ENCODE results near the gene GPI. TPM values are rescaled to one million over a fixed set of nuclear protein-coding genes. Genes with fewer than 3 reads are reported as not detected.

The GPI gene
- polyA plus RNA-seq (2013, experiment 1 of 4): 193 TPM
- polyA plus RNA-seq (2013, experiment 2 of 4): 168 TPM
- polyA plus RNA-seq (2013, experiment 3 of 4): 115 TPM
- polyA plus RNA-seq (2013, experiment 4 of 4): 118 TPM

DNA sequence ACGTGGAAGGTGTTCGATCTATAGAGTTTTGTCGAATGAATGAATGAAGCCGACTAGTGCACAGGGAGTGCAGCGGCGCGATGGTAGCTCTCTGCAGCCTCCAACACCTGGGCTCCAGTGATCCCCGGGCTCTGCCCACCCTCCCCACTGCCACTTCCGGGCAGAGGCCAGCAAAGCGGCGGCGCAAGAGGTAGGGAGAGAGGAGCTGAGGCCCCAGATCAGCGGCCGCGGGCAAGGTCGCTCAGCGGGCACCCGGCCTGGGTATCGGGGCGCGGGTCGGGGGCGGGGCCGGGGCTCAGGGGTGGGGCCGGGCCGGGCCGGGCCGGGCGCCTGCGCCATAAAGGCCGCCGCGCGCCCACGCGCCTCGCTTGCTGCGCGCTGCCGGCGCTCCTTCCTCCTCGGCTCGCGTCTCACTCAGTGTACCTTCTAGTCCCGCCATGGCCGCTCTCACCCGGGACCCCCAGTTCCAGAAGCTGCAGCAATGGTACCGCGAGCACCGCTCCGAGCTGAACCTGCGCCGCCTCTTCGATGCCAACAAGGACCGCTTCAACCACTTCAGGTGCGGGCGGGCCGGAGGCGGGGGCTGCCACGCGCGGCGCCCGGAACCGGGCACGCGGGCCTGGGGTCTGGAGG is at the start of gene GPI:
GPI (plus strand) TSS at position 367 of the 633 bp plus-strand sequence; CDS start at position 438, 71 bp downstream.
- peak within 1 kb of the TSS; percentile 89 for H3K4me3 ChIP-seq (ENCODE audit: insufficient read depth, low read depth, low read length)
- no peak within 1 kb of the TSS for H3K27ac ChIP-seq (ENCODE audit: insufficient read depth, low read depth, low read length, poor library complexity, severe bottlenecking)
- no peaks in the 10 kb centered on the region for H3K9me3 ChIP-seq (ENCODE audit: control insufficient read depth, low read length)
- H3K27me3 ChIP-seq (ENCODE audit: control insufficient read depth, insufficient read depth, low read length, poor library complexity, severe bottlenecking): peaks cover 4% of the 10 kb centered on the region
- 2 to 3% methylated on average over 67 of the region's 67 CpGs for WGBS, 2 experiments
- H3K4me1 ChIP-seq (ENCODE audit: control insufficient read depth, insufficient read depth, low read length): peaks cover 10% of the 10 kb centered on the region
- H3K36me3 ChIP-seq (ENCODE audit: control insufficient read depth, insufficient read depth, low read length): peaks cover 13% of the 10 kb centered on the region

DNA sequence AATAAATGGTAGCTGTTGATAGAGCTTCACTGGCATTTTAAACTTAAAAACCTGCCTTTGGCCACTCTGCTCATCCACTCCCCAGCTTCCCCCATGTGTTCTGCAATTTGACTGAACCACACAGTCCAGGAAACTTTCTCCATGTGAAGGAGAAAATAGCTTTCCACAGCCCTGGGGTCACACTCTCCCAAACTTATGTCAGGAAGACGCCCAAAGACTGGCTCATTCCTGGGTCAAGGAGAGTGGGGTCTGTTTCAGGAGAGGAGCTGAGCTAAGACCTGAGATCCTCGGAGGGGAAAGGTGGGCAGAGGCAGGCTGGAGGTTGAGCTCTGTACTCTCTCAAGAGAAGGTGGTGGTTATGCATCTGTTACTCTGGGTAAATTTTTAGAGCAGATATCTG is 48.7 kb upstream of the GPI start:
- Histone ChIP-seq H3K27me3 (ENCODE audit: control insufficient read depth, insufficient read depth, low read length, poor library complexity, severe bottlenecking) (no peaks in the 10 kb centered on the region), H3K9me3 (ENCODE audit: control insufficient read depth, low read length) (no peaks in the 10 kb centered on the region), H3K36me3 (ENCODE audit: control insufficient read depth, insufficient read depth, low read length) (no peaks in the 10 kb centered on the region), H3K4me1 (ENCODE audit: control insufficient read depth, insufficient read depth, low read length) (no peaks in the 10 kb centered on the region), H3K27ac (ENCODE audit: insufficient read depth, low read depth, low read length, poor library complexity, severe bottlenecking) (no peak overlapping the region), H3K4me3 (ENCODE audit: insufficient read depth, low read depth, low read length) (no peak overlapping the region)
- 89 to 90% methylated on average over 2 of the region's 2 CpGs for WGBS, 2 experiments

DNA sequence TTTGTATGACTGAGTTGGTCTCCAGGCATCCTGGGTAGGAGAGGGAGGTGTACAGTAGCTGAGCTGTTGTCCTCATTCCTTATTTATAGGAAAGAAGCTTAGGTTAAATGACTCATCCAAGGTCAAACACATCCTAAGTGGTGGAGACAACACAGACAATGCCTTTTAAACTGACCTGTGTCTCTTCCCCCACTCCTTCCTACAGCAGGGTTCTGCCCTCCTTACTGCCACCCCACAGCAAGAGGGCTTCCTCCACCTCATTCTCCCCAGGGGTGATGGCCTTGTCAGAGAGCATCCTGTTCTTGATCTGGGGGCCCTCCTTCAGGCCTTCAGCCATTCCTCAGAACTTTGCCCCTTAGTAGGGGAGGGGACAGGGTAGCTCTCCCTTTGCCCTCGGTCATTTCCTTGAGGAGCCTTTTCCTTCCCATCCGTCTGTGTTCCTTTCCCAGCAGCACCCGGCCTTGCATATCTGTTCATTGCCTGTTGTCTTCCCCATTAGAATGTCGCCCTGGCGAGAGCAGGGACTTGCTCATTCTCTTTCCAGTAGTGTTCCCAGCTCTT is 48.2 kb upstream of the GPI start:
- 90 to 91% methylated on average over 5 of the region's 5 CpGs for WGBS, 2 experiments
- H3K36me3 ChIP-seq (ENCODE audit: control insufficient read depth, insufficient read depth, low read length): no peaks in the 10 kb centered on the region
- H3K4me3 ChIP-seq (ENCODE audit: insufficient read depth, low read depth, low read length): no peak overlapping the region
- H3K27ac ChIP-seq (ENCODE audit: insufficient read depth, low read depth, low read length, poor library complexity, severe bottlenecking): no peak overlapping the region
- no peaks in the 10 kb centered on the region for H3K9me3 ChIP-seq (ENCODE audit: control insufficient read depth, low read length)
- H3K4me1 ChIP-seq (ENCODE audit: control insufficient read depth, insufficient read depth, low read length): no peaks in the 10 kb centered on the region
- no peaks in the 10 kb centered on the region for H3K27me3 ChIP-seq (ENCODE audit: control insufficient read depth, insufficient read depth, low read length, poor library complexity, severe bottlenecking)

DNA sequence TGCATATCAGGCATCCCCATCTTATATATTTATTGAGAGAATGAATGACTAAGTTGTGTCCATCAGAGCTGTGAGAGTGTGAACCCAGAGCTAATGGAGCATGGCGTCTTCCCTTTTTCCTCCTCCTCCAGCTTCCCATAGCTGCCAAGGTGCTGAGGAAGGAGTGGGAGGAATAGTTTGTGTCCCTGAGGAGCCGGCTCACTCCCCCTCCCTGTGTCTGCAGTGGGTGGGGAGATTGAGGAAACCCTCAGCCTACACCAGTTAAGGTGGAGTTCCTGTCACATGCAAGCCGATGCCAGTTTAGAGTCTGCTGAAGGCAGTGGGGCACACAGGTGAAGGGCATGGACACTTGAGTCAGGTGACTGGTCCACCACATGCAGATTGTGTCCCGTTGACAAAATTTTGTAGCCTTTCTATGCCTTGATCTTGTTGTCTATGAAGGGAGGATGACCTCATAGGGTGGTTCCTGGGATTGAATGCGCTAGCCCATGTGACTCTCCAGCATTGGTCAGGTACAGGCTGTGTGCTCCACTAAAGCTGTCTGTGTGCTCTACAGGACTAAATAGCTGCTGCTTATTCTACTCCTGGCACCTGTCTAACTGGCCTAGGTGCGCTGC is 47.6 kb upstream of the GPI start:
- 93 to 94% methylated on average over 6 of the region's 6 CpGs for WGBS, 2 experiments
- no peaks in the 10 kb centered on the region for H3K27me3 ChIP-seq (ENCODE audit: control insufficient read depth, insufficient read depth, low read length, poor library complexity, severe bottlenecking)
- no peaks in the 10 kb centered on the region for H3K9me3 ChIP-seq (ENCODE audit: control insufficient read depth, low read length)
- no peak overlapping the region for H3K4me3 ChIP-seq (ENCODE audit: insufficient read depth, low read depth, low read length)
- H3K36me3 ChIP-seq (ENCODE audit: control insufficient read depth, insufficient read depth, low read length): no peaks in the 10 kb centered on the region
- no peaks in the 10 kb centered on the region for H3K4me1 ChIP-seq (ENCODE audit: control insufficient read depth, insufficient read depth, low read length)
- H3K27ac ChIP-seq (ENCODE audit: insufficient read depth, low read depth, low read length, poor library complexity, severe bottlenecking): no peak overlapping the region

DNA sequence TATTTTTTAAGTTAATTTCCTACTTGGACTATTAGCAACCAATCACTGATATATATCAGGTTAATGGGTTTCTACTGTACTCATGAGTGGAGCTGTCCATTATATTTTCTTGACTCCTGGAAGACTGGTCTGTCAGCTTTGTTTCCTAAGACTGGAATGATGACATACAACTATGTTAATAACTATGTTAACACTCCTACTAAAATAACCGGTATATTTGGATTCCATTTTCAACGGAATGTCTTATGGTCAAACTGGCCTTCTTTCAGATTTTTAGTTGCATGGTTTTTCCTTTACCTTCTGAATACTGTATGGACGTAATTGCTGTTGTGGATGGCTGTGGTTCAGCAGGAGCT is 45.8 kb upstream of the GPI start:
- WGBS, 2 experiments: 93 to 99% methylated on average over 3 of the region's 3 CpGs
- H3K9me3 ChIP-seq (ENCODE audit: control insufficient read depth, low read length): no peaks in the 10 kb centered on the region
- H3K27me3 ChIP-seq (ENCODE audit: control insufficient read depth, insufficient read depth, low read length, poor library complexity, severe bottlenecking): no peaks in the 10 kb centered on the region
- H3K4me1 ChIP-seq (ENCODE audit: control insufficient read depth, insufficient read depth, low read length): no peaks in the 10 kb centered on the region
- H3K27ac ChIP-seq (ENCODE audit: insufficient read depth, low read depth, low read length, poor library complexity, severe bottlenecking): no peak overlapping the region
- H3K4me3 ChIP-seq (ENCODE audit: insufficient read depth, low read depth, low read length): no peak overlapping the region
- no peaks in the 10 kb centered on the region for H3K36me3 ChIP-seq (ENCODE audit: control insufficient read depth, insufficient read depth, low read length)

DNA sequence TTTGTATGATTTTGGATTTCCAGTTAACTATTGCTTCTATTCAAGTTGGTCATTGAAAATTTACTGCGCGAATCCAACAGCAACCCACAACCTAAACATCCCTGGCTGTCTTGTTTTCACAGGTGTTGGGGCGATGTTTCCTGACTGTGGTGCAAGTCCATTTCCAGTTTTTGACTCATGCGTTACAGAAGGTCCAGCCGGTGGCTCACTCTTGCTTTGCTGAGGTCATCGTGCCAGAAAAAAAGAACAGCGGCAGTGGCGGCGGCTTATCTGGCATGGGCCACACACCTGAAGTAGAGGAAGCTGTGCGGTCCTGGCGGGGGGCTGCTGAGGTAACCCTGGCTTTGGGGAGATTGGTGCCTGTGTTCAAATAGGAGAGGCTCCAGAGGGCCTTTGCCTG is 45.2 kb upstream of the GPI start:
- WGBS, 2 experiments: 96% methylated on average over 11 of the region's 11 CpGs

DNA sequence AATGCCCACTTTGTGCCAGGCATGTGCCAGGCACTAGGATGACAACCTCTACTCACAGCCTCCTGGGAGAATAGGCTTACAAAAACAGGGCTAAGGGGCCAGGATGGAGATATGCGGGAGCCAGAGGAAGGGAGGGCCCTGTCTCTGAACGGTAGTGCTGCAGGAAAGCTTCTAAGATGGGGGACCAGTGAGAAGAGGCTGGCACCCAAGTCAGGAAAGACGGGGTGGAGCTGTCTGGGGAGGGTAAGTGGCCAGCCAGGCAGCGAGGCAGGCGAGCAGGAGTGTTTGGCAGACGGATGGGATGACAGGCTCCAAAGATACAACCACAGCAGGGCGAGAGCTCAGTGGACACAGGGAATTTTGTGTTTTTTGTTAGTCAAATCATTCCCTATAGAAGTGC is 44.7 kb upstream of the GPI start:
- Histone ChIP-seq H3K36me3 (ENCODE audit: control insufficient read depth, insufficient read depth, low read length) (no peaks in the 10 kb centered on the region), H3K4me1 (ENCODE audit: control insufficient read depth, insufficient read depth, low read length) (no peaks in the 10 kb centered on the region), H3K27ac (ENCODE audit: insufficient read depth, low read depth, low read length, poor library complexity, severe bottlenecking) (no peak overlapping the region), H3K9me3 (ENCODE audit: control insufficient read depth, low read length) (no peaks in the 10 kb centered on the region), H3K27me3 (ENCODE audit: control insufficient read depth, insufficient read depth, low read length, poor library complexity, severe bottlenecking) (no peaks in the 10 kb centered on the region), H3K4me3 (ENCODE audit: insufficient read depth, low read depth, low read length) (no peak overlapping the region)
- 92 to 95% methylated on average over 7 of the region's 7 CpGs for WGBS, 2 experiments

More for the DNA sequence above, 45.2 kb upstream of the GPI start:
- no peak overlapping the region for H3K4me3 ChIP-seq (ENCODE audit: insufficient read depth, low read depth, low read length)
- H3K27me3 ChIP-seq (ENCODE audit: control insufficient read depth, insufficient read depth, low read length, poor library complexity, severe bottlenecking): no peaks in the 10 kb centered on the region
- H3K36me3 ChIP-seq (ENCODE audit: control insufficient read depth, insufficient read depth, low read length): no peaks in the 10 kb centered on the region
- no peaks in the 10 kb centered on the region for H3K9me3 ChIP-seq (ENCODE audit: control insufficient read depth, low read length)
- H3K27ac ChIP-seq (ENCODE audit: insufficient read depth, low read depth, low read length, poor library complexity, severe bottlenecking): no peak overlapping the region
- H3K4me1 ChIP-seq (ENCODE audit: control insufficient read depth, insufficient read depth, low read length): no peaks in the 10 kb centered on the region

DNA sequence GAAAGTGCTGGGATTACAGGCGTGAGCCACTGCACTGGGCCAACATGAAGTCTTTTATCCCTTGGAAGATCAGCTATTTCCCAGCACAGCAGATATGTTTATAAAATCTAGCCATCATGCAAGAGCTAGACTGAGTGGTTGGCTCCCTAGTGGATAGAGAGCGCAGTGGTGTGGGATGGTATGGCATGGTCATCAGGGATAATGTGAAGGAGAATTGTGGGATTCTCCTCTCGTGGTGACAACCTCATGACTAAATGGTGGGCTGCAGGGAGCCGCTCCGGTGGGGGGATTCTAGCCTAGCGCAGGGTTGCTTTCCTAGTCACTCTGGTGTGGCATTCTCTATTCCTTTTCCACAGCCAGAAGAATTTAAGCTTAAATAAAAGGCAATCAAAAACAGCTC is 43.3 kb upstream of the GPI start:
- H3K36me3 ChIP-seq (ENCODE audit: control insufficient read depth, insufficient read depth, low read length): no peaks in the 10 kb centered on the region
- WGBS, 2 experiments: 90 to 95% methylated on average over 6 of the region's 6 CpGs
- no peaks in the 10 kb centered on the region for H3K9me3 ChIP-seq (ENCODE audit: control insufficient read depth, low read length)
- no peak overlapping the region for H3K4me3 ChIP-seq (ENCODE audit: insufficient read depth, low read depth, low read length)
- no peak overlapping the region for H3K27ac ChIP-seq (ENCODE audit: insufficient read depth, low read depth, low read length, poor library complexity, severe bottlenecking)
- no peaks in the 10 kb centered on the region for H3K4me1 ChIP-seq (ENCODE audit: control insufficient read depth, insufficient read depth, low read length)
- no peaks in the 10 kb centered on the region for H3K27me3 ChIP-seq (ENCODE audit: control insufficient read depth, insufficient read depth, low read length, poor library complexity, severe bottlenecking)

DNA sequence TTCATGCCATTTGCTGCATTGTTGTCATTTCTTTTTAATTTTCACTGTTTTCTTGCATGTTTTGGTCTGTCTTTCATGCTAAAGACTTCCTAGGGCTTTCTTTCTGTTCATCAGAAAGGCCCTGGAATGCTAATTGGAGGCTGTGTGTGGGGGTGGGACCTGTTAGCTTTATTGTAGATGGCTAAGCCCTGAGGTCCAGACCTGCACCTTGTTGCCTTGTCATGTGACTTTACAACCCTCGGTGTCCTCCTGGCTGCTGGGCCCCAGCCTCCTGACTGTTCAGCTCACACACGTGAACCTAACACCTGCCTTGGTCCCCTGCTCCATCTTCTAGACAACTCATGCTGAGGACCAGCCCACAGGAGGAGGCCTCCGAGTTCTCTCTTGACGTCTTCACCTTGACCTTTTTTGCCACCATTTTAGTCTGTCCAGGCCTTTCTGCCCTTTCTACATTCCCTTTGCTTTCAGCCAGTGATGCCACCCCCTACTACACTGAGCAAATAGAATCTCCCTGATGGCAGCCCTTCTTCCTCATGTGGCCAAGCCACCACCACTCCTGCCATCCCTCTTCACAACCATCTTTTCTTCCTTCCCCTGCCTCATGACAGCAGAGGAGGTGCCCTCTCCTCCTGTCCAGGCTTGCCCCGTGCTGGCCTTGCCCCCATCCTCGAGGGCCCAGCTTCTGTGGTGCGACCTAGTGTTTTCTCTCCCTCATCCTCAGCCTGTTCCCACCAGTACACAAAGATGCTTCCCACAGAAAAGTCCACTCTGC is 41.4 kb upstream of the GPI start:
- H3K9me3 ChIP-seq (ENCODE audit: control insufficient read depth, low read length): no peaks in the 10 kb centered on the region
- H3K27ac ChIP-seq (ENCODE audit: insufficient read depth, low read depth, low read length, poor library complexity, severe bottlenecking): no peak overlapping the region
- H3K27me3 ChIP-seq (ENCODE audit: control insufficient read depth, insufficient read depth, low read length, poor library complexity, severe bottlenecking): no peaks in the 10 kb centered on the region
- peaks cover 15% of the 10 kb centered on the region for H3K36me3 ChIP-seq (ENCODE audit: control insufficient read depth, insufficient read depth, low read length)
- no peaks in the 10 kb centered on the region for H3K4me1 ChIP-seq (ENCODE audit: control insufficient read depth, insufficient read depth, low read length)
- 77 to 78% methylated on average over 7 of the region's 7 CpGs for WGBS, 2 experiments
- H3K4me3 ChIP-seq (ENCODE audit: insufficient read depth, low read depth, low read length): no peak overlapping the region

DNA sequence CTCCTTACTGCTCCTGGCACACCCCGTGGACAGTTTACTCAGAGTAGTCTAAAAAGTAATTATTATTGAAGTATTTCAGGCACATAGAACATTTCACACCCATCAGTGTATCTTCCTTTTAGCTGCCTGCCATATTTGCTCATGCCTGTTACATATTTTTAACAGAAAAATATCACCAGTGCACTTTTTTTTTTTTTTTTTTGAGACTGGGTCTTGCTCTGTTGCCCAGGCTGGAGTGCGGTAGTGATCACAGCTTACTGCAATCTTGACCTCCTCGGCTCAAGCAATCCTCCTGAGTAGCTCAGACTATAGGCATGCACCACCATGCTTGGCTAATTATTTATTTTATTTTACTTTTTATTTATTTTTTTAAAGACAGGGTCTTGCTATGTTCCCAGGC is 40.7 kb upstream of the GPI start:
- Histone ChIP-seq H3K4me3 (ENCODE audit: insufficient read depth, low read depth, low read length) (no peak overlapping the region), H3K4me1 (ENCODE audit: control insufficient read depth, insufficient read depth, low read length) (no peaks in the 10 kb centered on the region), H3K27me3 (ENCODE audit: control insufficient read depth, insufficient read depth, low read length, poor library complexity, severe bottlenecking) (no peaks in the 10 kb centered on the region), H3K36me3 (ENCODE audit: control insufficient read depth, insufficient read depth, low read length) (peaks cover 16% of the 10 kb centered on the region), H3K27ac (ENCODE audit: insufficient read depth, low read depth, low read length, poor library complexity, severe bottlenecking) (no peak overlapping the region), H3K9me3 (ENCODE audit: control insufficient read depth, low read length) (no peaks in the 10 kb centered on the region)
- 90% methylated on average over 3 of the region's 3 CpGs for WGBS, 2 experiments
